VCaP (cell line): ENCODE measurements around the gene ARHGAP27.

Experiments used
- H3K27ac ChIP-seq: fragments of 450-650 bp; 2 replicates; pipeline ENCODE4 v1.5.1; 2017
- CTCF ChIP-seq: fragments of 450-650 bp; conservative IDR thresholded peaks from 2 replicates; pipeline ENCODE4 v1.5.1; 2017; ENCODE audit warnings: mild to moderate bottlenecking, moderate library complexity

Gene ARHGAP27

DNA sequence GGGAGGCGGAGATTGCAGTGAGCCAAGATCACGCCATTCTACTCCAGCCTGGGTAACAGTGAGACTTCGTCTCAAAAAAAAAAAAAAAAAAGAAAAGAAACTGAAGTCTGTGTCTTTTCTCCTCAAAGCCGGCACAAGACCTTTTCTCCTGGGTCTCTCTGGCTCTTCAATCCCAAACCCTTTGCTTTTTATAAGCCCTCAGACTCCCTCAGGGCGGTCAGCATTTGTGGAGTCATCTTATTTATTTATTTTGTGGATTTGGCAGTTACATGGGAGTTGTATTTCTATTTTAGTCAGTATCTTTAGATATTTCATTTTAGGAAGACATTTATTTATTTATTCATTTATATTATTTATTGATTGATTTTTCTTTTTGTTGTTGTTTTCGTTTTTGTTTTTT is 58.2 kb downstream of the ARHGAP27 start:
- TF ChIP-seq CTCF = no peak
- H3K27ac ChIP-seq = no peak overlapping the region

- no peak for TF ChIP-seq CTCF
- H3K27ac ChIP-seq = no peak overlapping the region
Measured at GRCh38 chr17:45372325-45372869, 60.3 kb downstream of the ARHGAP27 start.

- TF ChIP-seq CTCF = no peak
- no peak overlapping the region for H3K27ac ChIP-seq
Measured at GRCh38 chr17:45371414-45372324, 61.0 kb downstream of the ARHGAP27 start.

DNA sequence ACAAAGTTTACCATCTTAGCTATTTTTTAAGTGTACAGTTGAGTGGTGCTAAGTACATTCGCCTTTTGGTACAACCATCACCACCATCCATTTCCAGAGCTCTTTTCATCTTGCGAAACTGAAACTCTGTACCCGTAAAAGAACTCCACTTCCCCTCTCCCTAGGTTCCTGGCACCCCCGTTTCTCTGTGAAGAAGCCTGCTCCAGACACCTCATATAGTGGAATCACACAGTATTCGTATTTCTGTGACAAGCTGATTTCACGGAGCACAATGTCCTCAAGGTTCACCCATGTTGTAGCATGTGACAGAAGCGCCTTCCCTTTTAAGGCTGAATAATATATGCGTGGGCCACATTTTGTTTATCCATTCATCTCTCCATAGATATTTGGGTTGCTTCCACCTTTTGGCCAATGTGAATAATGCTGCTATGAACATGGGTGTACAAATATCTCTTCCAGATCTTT is 61.7 kb downstream of the ARHGAP27 start:
- H3K27ac ChIP-seq = no peak overlapping the region
- TF ChIP-seq CTCF = no peak

DNA sequence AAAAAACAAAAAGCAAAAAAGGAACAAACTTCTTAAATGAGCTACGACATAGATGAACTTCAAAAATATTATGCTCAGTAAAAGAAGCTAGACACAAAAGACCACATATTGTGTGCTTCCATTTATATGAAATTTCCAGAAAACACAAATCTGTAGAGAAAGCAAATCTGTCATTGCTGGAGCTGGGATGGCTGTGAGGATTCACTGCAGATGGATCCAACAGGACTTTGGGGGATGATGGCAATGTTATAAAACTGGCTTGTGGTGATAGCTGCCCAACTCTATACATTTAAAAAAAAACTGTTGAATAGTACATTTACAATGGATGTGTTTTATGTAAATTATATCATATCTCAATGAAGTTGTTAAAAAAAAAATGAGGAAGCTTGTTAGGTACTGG is 63.2 kb downstream of the ARHGAP27 start:
- H3K27ac ChIP-seq = no peak overlapping the region

GRCh38 chr17:45368651-45369050 is 64.0 kb downstream of the ARHGAP27 start:
- TF ChIP-seq CTCF = no peak
- H3K27ac ChIP-seq = no peak overlapping the region

More for the DNA sequence above, 63.2 kb downstream of the ARHGAP27 start:
- TF ChIP-seq CTCF = no peak

DNA sequence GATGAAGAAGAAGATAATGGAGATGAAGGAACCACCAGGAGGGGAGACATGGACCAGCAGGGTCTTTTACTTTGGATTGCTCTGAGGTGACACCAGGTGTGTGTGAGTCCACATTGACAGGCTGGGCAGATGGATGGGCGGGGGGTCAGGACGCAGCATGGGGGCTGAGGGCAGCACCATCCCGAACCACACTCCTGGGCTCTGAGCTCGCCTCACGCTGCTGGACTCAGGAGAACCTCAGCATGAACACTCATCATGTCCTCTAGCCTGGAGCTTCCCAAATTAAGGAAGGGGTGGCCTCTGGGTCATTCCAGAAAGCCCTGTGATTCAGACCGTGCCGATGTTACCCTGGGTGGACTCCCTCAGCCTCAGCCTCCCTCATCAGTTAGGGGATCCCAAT is 65.5 kb downstream of the ARHGAP27 start:
- no peak for TF ChIP-seq CTCF
- no peak overlapping the region for H3K27ac ChIP-seq
